Fibroblast of villous mesenchyme (primary cell): Measurements from ENCODE around the gene SLC25A34. TPM values are rescaled to one million over a fixed set of nuclear protein-coding genes. Genes with fewer than 3 reads are reported as not detected.

Experiments
- DNase-seq: peaks from one replicate; pipeline ENCODE4 v3.0.0-alpha.2; 2010; ENCODE audit warnings: low read depth
- H3K4me3 ChIP-seq: 2 replicates; pipeline ENCODE4 v1.5.1; 2011; ENCODE audit warnings: low read depth, mild to moderate bottlenecking, low read length
- CTCF ChIP-seq: IDR thresholded peaks from 2 replicates; pipeline ENCODE4 v1.5.1; 2012; ENCODE audit warnings: low read depth, mild to moderate bottlenecking, low read length; ENCODE audit not compliant: insufficient read depth
- total RNA-seq: library from RNA; depleted of rRNA; stranded (reverse); fragments of >200 nt; gene quantifications from 2 replicates; pipeline ENCODE4 v1.2.3, GENCODE V29; 2012

SLC25A34 gene
- total RNA-seq, 1 donor = 0.43 TPM

DNA sequence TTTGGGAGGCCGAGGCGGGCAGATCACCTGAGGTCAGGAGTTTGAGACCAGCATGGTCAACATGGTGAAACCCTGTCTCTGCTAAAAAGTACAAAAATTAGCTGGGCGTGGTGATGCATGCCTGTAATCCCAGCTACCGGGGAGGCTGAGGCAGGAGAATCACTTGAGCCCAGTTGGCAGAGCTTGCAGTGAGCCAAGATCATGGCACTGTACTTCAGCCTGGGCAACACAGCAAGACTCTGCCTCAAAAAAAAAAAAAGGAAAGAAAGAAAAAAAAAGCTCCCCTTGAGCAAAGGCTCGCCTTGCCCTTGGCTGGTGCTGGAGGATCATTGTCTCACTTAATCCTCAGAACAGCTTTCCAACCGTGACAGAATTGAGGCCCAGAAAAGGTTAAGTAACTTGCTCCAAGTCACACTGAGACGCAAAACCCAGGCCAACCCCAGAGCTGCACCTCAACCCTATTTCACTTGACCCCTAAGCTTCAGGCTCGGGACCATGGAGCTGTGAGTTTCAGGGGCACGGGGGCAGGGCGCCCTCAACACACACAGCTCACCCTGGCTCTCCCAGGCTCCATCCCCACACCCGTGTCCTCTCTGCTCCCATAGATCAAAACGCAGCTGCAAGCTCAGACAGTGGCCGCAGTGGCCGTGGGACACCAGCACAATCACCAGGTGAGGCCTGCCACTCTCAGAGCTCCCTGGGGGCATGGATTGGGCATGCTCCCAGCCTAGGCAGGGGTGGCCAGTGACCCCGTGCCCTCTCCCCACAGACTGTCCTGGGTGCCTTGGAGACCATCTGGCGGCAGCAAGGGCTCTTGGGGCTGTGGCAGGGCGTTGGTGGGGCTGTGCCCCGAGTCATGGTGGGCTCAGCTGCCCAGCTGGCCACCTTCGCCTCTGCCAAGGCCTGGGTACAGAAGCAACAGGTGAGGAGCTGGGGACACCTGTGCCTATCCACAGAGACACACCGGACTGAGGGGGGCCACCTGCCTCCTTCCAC is 1.6 kb downstream of the SLC25A34 start:
- no peak for TF ChIP-seq CTCF
- no peak overlapping the region for H3K4me3 ChIP-seq
- no peak for DNase-seq

- no peak for TF ChIP-seq CTCF
- DNase-seq = no peak
Measured at GRCh38 chr1:15738416-15739113, 2.5 kb downstream of the SLC25A34 start.

DNA sequence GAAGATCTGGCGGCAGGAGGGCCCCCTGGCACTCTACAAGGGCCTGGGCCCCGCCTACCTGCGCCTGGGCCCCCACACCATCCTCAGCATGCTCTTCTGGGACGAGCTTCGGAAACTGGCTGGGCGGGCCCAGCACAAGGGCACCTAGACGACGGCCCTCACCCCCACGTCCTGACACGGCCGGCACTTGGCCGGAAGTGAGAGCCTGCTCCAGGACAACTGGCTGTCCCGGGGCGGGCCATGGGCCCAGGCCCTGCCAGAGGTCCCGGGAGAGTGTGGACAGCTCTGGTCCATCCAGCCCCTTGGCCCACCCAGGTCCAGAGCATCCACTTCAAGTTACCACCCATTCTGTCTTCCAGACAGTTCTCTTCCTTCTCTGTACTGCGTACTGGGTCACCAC is 3.2 kb downstream of the SLC25A34 start:
- DNase-seq = no peak
- H3K4me3 ChIP-seq = no peak overlapping the region
- TF ChIP-seq CTCF = no peak

More at GRCh38 chr1:15738416-15739113, 2.5 kb downstream of the SLC25A34 start:
- H3K4me3 ChIP-seq = no peak overlapping the region

DNA sequence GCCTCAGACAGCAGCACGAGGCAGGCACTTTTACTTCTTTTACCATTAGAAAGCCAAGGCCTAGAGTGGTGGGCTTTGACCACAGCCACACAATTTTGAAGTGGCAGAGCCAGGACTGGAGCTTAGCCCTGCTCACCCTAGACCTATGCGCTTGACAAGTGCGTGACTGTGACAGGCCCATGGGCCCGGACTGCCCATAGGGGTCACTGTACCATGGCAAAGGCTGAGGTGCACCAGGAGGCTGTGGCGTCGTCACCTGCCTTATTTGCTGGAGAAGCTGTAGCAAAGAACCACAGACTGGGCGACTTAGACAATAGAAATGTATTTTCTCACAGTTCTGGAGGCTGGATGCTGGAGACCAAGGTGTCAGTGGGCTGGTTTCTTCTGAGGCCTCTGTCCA is 3.7 kb downstream of the SLC25A34 start:
- TF ChIP-seq CTCF = peak; percentile 11
- DNase-seq = no peak
- no peak overlapping the region for H3K4me3 ChIP-seq

DNA sequence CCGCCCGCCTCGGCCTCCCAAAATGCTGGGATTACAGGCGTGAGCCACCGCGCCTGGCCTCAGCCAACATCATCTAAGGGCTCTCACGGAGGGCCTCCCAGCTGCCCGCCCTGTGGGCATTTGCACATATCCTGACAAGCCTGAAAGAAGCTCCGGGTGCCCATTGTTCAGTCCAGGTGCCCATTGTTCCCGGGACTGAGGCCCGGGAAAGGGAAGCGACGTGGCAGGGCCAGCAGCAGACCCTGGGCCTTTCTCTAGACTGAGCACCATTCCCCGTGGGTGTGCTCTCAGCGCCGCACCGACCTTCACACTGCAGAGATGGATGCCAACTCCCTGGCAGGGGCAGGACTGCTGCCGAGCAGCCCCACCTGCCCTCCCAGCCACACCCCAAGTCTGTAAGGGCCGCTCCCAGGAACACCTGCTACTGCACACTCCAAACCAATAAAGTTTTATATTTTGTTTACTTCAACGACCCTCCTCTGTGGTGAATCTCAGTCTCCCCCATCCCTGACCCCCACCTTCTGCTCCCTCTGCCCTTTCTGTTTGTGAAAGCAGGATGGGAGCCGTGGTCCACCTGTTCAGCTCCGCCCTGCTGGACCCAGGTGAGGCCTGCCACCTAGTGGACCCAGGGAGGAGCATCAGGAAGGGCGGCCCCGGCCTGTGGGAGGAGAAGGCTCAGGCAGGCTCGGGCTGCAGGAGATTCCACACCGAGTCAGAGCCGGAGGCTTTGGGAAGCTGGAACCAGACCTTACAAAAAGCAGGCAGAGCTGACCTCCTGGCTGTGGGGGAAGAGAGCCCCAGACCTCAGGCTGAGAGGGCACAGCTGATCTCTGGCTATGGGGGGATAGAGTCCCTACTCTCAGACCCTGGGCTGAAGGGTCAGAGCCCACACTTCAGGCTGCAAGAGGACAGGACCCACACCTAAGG is 5.1 kb downstream of the SLC25A34 start:
- no peak overlapping the region for H3K4me3 ChIP-seq
- peak; percentile 68 for DNase-seq
- peak; percentile 89 for TF ChIP-seq CTCF

DNA sequence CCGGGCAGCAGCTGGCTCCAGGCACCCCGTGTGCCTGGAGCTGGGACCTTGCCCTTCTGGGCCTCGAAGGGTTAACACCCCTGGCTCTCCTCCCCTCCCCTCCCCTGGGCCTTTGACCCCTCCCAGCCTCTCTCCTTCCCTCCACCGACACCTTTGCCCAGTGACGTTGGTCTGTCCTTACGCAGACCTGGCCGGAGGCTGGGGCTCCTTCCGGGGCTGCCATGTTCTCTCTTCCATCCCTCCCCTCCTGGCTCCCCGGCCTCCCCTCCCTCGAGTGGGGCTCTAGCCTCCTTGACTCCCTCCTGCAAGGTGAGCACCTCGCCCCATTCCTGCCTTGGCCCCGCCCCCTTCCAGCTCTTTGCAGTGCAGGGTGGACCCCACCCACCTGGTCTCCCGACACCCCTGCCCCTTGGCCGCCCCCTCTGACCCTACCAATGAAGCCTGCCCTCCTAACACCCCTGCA is 6.3 kb downstream of the SLC25A34 start, which contains the start of gene TMEM82:
TMEM82 (plus strand) TSS at position 161 of the 463 bp plus-strand sequence; CDS start at position 222, 61 bp downstream.
- no peak for TF ChIP-seq CTCF
- no peak for DNase-seq
- no peak within 1 kb of the TSS for H3K4me3 ChIP-seq
